NCI-H2227 treated with DMSO at 0.1 percent for 48 hours (cell line): ENCODE measurements around the gene WWC2.

ENCODE experiments used
- DNase-seq: peaks from one replicate; lab custom pipeline; 2025; lab: John Stamatoyannopoulos, UW

WWC2 gene

GRCh38 chr4:183202523-183202922 is 103.5 kb downstream of the WWC2 start:
- DNase-seq: no peak

GRCh38 chr4:183204793-183205192 is 105.7 kb downstream of the WWC2 start:
- no peak for DNase-seq

- no peak for DNase-seq
Observed at GRCh38 chr4:183205193-183205592, 106.1 kb downstream of the WWC2 start.

DNA sequence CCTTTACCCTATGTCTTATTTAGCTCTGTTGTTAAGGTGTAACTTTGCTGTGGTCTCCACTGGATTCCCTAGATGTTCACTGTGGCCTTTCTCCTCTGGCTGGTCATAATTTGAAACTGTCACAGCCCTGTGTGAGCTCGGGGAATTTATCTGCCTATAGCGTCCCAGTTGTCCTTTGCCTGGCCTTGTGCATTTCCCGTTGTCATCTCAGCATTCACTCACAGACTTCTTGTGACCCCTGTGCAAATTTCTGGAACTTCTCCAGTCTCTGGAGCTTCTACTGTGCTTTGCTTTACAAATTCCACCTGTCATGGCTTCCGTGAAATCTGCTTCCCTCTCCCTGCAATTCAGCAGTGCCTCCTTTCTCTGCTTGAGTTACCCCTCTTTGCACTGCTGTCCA is 106.7 kb downstream of the WWC2 start:
- no peak for DNase-seq

DNA sequence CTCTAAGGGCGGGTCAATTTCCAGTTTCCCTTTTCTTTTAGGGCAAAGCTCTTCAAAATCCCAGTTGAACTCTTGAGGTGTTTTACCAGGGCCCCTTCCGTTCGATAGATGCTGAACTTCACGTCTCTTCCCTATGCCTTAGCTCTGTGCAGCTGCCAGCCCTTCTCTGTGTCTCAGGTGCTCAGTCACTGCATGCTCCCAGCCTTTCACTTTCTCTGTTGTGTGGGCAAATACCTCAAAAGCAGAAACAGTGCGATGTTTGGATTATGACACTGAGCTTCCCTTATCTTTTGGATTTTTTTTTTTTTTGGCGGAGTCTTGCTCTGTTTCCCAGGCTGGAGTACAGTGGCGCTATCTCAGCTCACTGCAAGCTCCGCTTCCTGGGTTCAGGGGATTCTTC is 112.5 kb downstream of the WWC2 start:
- DNase-seq: no peak

GRCh38 chr4:183213996-183214395 is 114.9 kb downstream of the WWC2 start:
- no peak for DNase-seq

- no peak for DNase-seq
Observed at GRCh38 chr4:183214912-183215488, 115.9 kb downstream of the WWC2 start.

DNA sequence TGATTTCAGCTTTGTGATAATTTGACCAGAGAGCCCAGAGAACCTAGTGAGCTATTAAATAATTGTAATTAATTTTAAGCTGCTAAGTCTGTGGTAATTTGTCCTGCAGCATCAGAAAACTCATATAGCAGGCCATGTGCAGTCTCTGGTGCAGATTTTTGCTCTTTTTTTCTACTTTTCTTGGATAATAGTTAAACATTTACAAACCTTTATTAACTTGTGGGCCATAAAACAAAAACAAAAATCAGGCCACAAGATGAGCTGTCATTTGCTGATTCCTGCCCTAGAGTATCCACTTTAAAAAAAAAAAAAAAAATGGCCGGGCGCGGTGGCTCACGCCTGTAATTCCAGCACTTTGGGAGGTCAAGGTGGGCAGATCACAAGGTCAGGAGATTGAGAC is 121.2 kb downstream of the WWC2 start:
- no peak for DNase-seq

DNA sequence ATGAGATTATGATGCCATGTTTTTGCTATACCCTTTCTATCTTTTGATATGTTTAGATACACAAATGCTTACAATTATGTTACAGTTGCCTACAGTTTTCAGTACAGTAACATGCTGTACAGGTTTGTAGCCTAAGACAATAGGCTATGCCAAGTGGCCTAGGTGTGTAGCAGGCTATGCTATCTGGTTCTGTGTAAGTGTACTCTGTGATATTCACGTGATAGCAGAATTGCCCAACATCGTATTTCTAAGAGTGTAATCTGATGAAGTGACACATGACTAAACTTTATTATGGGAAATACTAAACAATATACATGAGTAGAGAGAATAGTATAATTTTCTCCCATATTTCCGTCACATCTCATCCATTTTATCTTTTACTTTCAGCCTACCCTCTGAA is 124.0 kb downstream of the WWC2 start:
- no peak for DNase-seq

- peak; percentile 12 for DNase-seq
Observed at GRCh38 chr4:183229397-183229796, 130.3 kb downstream of the WWC2 start.

GRCh38 chr4:183240581-183241321 is 141.7 kb downstream of the WWC2 start:
- DNase-seq: no peak

DNA sequence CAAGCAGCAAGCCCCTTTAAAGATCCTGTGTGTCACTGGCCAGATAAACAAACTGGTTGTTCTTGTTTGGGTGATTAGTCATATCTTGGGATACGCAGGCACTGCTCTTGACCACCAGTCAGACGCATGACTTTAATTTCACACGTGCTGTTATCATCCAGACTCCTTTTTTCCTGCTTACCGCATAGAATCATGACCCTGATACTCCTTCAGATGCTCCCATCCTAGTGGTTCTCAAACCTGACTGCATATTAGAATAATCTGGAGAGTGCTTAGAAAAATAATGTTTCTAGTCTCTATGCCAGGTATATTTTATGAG is 142.2 kb downstream of the WWC2 start:
- no peak for DNase-seq

DNA sequence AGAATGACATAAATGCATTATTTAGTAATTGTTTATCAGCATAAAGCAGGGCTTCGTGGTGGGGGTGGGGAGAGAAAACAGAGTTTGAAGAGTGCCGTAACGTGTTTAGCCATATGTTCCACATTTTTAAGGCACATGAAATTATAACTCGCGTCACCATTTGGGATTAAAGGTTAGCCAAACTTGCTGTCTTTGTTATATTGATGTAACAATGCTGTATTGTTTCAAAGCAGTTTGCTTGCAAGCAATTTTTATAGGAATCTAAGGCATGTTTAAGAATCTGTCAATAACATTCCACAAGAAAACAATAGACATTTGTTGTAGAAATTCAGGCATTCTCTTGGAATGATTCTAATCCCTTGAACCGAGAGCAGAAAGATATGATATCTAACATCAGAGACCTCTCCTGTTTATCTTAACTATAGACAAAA is 142.7 kb downstream of the WWC2 start:
- DNase-seq: no peak

DNA sequence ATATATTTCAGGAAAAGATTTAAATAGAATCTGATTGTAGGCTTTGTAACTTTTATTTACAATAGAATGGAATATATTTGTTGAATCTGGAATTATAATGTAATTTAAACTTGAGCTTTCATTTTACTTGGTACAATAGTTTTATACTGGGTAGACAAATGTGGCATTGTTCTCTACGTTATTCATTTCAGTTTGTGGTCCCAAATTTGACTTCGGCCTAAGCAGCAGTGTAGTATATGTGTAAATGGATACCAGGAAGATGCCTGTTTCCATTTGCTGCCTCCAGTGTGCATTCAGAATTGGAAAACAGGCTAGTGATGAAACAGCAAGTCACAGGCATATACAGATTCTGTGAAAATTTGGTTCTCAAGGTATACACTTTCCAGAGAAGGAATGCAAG is 143.2 kb downstream of the WWC2 start:
- no peak for DNase-seq

GRCh38 chr4:183244019-183244418 is 145.0 kb downstream of the WWC2 start:
- DNase-seq: no peak

GRCh38 chr4:183244506-183244905 is 145.4 kb downstream of the WWC2 start:
- DNase-seq: no peak

GRCh38 chr4:183248201-183248600 is 149.1 kb downstream of the WWC2 start:
- DNase-seq: no peak

DNA sequence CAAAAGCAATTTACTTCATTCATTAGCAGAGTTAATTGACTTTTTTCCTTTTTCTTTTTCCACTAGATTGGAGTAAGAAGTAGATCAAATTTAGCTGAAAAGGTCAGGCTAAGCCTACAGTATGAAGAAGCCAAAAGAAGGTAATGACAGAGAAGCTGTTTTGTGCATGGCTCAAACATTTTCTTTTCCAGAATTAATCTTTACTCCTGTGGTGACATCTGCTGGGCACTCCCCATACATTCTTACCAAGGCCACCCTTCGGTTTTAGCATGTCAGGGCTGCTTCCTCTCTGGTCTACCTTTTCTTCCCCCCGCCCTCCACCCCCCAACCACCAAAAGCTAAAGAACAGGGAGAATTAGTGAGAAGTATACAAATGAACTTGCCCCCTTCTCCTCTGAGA is 150.8 kb downstream of the WWC2 start:
- no peak for DNase-seq

GRCh38 chr4:183250831-183251230 is 151.8 kb downstream of the WWC2 start:
- no peak for DNase-seq

DNA sequence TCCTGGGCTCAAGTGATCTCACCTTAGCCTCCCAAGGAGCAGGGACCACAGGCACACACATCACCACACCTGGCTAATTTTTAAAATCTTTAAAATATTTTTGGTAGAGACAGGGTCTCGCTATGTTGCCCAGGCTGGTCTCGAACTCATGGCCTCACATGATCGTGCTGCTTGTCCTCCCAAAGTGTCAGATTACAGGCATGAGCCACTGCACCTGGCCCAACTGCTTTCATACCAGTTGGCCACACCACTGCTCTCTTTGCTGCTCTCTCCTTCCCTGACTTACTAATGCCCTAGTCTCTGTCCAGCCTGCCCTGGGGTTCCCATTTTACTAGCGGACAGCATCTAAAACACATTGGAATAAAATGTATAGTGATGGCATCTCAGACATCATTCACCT is 153.9 kb downstream of the WWC2 start:
- no peak for DNase-seq

- no peak for DNase-seq
Observed at GRCh38 chr4:183253451-183253850, 154.4 kb downstream of the WWC2 start.

DNA sequence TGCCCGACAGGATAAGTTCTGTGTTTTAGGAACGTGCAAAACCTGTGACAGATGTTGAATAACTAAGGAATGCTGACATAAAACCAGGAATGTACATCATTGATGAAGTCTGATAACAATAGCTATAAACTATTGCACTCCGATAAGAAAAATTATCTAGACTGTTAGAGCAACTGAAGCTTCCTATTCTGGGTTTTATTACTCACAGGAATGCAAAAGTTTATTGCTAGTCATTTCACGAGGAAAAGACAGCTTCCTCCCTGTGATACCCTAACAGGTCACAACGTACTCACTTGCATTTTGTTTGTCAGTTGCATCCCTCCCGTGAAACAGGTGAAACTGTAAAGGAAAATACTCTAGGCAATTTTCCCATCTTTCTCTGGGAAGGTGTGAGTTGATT is 155.1 kb downstream of the WWC2 start:
- DNase-seq: no peak

DNA sequence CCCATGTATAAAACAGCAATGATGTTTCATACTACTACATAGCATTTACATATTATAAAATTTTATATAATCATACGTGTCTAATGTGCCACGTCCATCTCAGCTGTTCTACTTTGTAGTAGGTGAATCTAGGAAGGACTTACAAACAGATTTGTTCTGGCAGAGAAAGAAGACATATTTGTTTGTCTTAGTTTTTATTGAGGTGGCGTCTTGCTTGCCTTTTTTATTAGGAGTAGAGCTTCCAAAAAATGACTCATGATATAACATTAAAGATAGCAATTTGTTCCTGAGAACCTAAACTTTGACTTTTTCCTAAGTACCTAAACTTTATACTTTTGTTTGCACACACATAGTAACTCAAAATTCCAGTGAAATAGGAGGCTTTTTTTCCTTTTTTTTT is 156.4 kb downstream of the WWC2 start:
- no peak for DNase-seq

- no peak for DNase-seq
Observed at GRCh38 chr4:183256343-183256742, 157.3 kb downstream of the WWC2 start.
